Choroid plexus epithelial cell (primary cell): Measurements from ENCODE around the gene PTPRE.

Experiments
- DNase-seq: peaks from one replicate; pipeline ENCODE4 v3.0.0-alpha.2; 2010; ENCODE audit warnings: low read depth
- H3K4me3 ChIP-seq: 2 replicates; pipeline ENCODE4 v1.5.1; 2011; ENCODE audit warnings: low read depth, mild to moderate bottlenecking, control low read depth, low read length, moderate library complexity
- CTCF ChIP-seq: conservative IDR thresholded peaks from 2 replicates; pipeline ENCODE4 v1.5.1; 2011; ENCODE audit warnings: low read depth, mild to moderate bottlenecking, control low read depth, inconsistent platforms, low read length, moderate library complexity

The PTPRE gene

GRCh38 chr10:127875916-127876315 lies 31.0 kb upstream of the PTPRE start:
- DNase-seq, result no peak
- no peak overlapping the region for H3K4me3 ChIP-seq
- no peak for TF ChIP-seq CTCF

GRCh38 chr10:127877116-127877515 lies 29.8 kb upstream of the PTPRE start:
- TF ChIP-seq CTCF, result no peak
- no peak overlapping the region for H3K4me3 ChIP-seq
- no peak for DNase-seq

GRCh38 chr10:127877699-127878098 lies 29.2 kb upstream of the PTPRE start:
- no peak for TF ChIP-seq CTCF
- no peak overlapping the region for H3K4me3 ChIP-seq
- no peak for DNase-seq

GRCh38 chr10:127878475-127879055 lies 28.3 kb upstream of the PTPRE start:
- no peak overlapping the region for H3K4me3 ChIP-seq
- no peak for DNase-seq
- no peak for TF ChIP-seq CTCF

GRCh38 chr10:127880557-127880956 lies 26.3 kb upstream of the PTPRE start:
- TF ChIP-seq CTCF, result no peak
- DNase-seq, result no peak
- no peak overlapping the region for H3K4me3 ChIP-seq

GRCh38 chr10:127881262-127881661 lies 25.6 kb upstream of the PTPRE start:
- DNase-seq, result no peak
- no peak for TF ChIP-seq CTCF
- H3K4me3 ChIP-seq, result no peak overlapping the region

- TF ChIP-seq CTCF, result no peak
- no peak overlapping the region for H3K4me3 ChIP-seq
- DNase-seq, result no peak
Measured at GRCh38 chr10:127882391-127882790, 24.5 kb upstream of the PTPRE start.
